ENCODE measurements around the gene APLN.

Gene APLN

GRCh38 chrX:129629837-129630236 lies 24.9 kb downstream of the APLN start:
- no peak for TF ChIP-seq CTCF (IDR thresholded peaks at IDR 0.05; ENCODE audit: low read depth, low read length)
- no peak for DNase-seq (ENCODE audit: extremely low read depth, low read depth)

- TF ChIP-seq CTCF (IDR thresholded peaks at IDR 0.05; ENCODE audit: low read depth, low read length), result no peak
- DNase-seq (ENCODE audit: extremely low read depth, low read depth), result no peak
Observed at GRCh38 chrX:129626026-129626425, 28.7 kb downstream of the APLN start.

- no peak for TF ChIP-seq CTCF (IDR thresholded peaks at IDR 0.05; ENCODE audit: low read depth, low read length)
- no peak for DNase-seq (ENCODE audit: extremely low read depth, low read depth)
Observed at GRCh38 chrX:129622757-129623301, 31.9 kb downstream of the APLN start.

GRCh38 chrX:129618997-129619396 lies 35.8 kb downstream of the APLN start:
- TF ChIP-seq CTCF (IDR thresholded peaks at IDR 0.05; ENCODE audit: low read depth, low read length), result no peak
- DNase-seq (ENCODE audit: extremely low read depth, low read depth), result no peak

- no peak for TF ChIP-seq CTCF (IDR thresholded peaks at IDR 0.05; ENCODE audit: low read depth, low read length)
- DNase-seq (ENCODE audit: extremely low read depth, low read depth), result no peak
Observed at GRCh38 chrX:129617420-129617819, 37.3 kb downstream of the APLN start.

- no peak for DNase-seq (ENCODE audit: extremely low read depth, low read depth)
- TF ChIP-seq CTCF (IDR thresholded peaks at IDR 0.05; ENCODE audit: low read depth, low read length), result no peak
Observed at GRCh38 chrX:129614481-129615255, 40.1 kb downstream of the APLN start.

- DNase-seq (ENCODE audit: extremely low read depth, low read depth), result no peak
- TF ChIP-seq CTCF (IDR thresholded peaks at IDR 0.05; ENCODE audit: low read depth, low read length), result no peak
Observed at GRCh38 chrX:129613596-129613995, 41.2 kb downstream of the APLN start.
